Psoas muscle (tissue), 8 donors: Measurements from ENCODE around the gene CENPB. TPM values are rescaled to one million over a fixed set of nuclear protein-coding genes. Genes with fewer than 3 reads are reported as not detected.
"Not testable (repeated sequence)": the region's sequence is repeated elsewhere in the genome, so short reads cannot be mapped to it uniquely, and the experiment has no call there.

Source experiments
- ATAC-seq, 4 donors: fragments of 200-7000 bp; cut with Tn5 transposase; one replicate each; pipeline ENCODE4 v1.9.1; 2020; ENCODE audit warnings: moderate library complexity in 3 of 4, mild to moderate bottlenecking in 2 of 4
- DNase-seq, 2 donors: peaks; one replicate each; pipeline ENCODE4 v3.0.0-alpha.2; 2020
- H3K27ac ChIP-seq: fragments of 200-600 bp; one replicate; pipeline ENCODE4 v1.8.0; 2022
- H3K27me3 ChIP-seq, 3 donors: fragments of 200-600 bp in 1 of 3; one replicate each; pipeline versions ENCODE4 v1.6.1 to v1.8.0; 2013 to 2022; ENCODE audit warnings: low read length in 2 of 3, mild to moderate bottlenecking in 2 of 3, moderate library complexity in 1 of 3; ENCODE audit not compliant: insufficient read depth in 3 of 3
- H3K36me3 ChIP-seq, 2 donors: fragments of 200-600 bp in 1 of 2; one replicate each; pipeline versions ENCODE4 v1.6.1 to v1.8.0; 2013 to 2022; ENCODE audit warnings: low read depth in 1 of 2, mild to moderate bottlenecking in 1 of 2, moderate library complexity in 1 of 2; ENCODE audit not compliant: insufficient read depth in 1 of 2
- H3K4me1 ChIP-seq: fragments of 200-600 bp; one replicate; pipeline ENCODE4 v1.8.0; 2022
- H3K4me3 ChIP-seq: fragments of 200-600 bp; one replicate; pipeline ENCODE4 v1.8.0; 2022; ENCODE audit warnings: mild to moderate bottlenecking
- H3K9me3 ChIP-seq: fragments of 200-600 bp; one replicate; pipeline ENCODE4 v1.8.0; 2022
- CTCF ChIP-seq: fragments of 200-600 bp; IDR thresholded peaks from one replicate; pipeline ENCODE4 v1.8.0; 2022; ENCODE audit warnings: antibody characterized with exemption
- WGBS, 3 donors: extraction: QIAGEN DNeasy Blood & Tissue Kit; methylation state at CpG; one replicate each; pipeline versions ENCODE4 v1.1.6 to v1.1.7; 2013; 5-methylcytosine and 5-hydroxymethylcytosine counted together
- intact Hi-C, 2 donors: fragments of 100-400 bp; cut with DNase I; formaldehyde crosslinking; loops; one replicate each; pipeline versions ENCODE4 v1.11.0 to v1.14.2; 2022
- long read RNA-seq, 2 donors: library from polyadenylated mRNA; unstranded; transcript quantifications; one replicate each; pipeline ENCODE4 v2.0.0, GENCODE V29; 2021
- polyA plus RNA-seq, 3 donors: library from polyadenylated mRNA; stranded (reverse); fragments of 200-250 nt; gene quantifications; one replicate each; pipeline ENCODE4 v1.2.3, GENCODE V29; 2013
- total RNA-seq, 4 donors: library from RNA; stranded (reverse); fragmentation: NEBNext Ultra II Directional in 2 of 4; extraction: Animal tissue kit (Norgen Biotek cat#: 25700) in 2 of 4; gene quantifications; one replicate each; pipeline versions ENCODE4 v1.2.1 to v1.2.4, GENCODE V29; 2021 to 2023
- donor health status: healthy with polysubstance abuse.
- donor health status: DM: no; HTN: no; CAD: no; lungs with moderate emphysema.
- donor health status: Bipolar disorder and iron deficiency.
- donor health status: healthy.
- donor health status: DM: yes; HTN: yes; CAD: no.
- donor health status: DM: no; HTN: no; CAD: no.
- donor health status: DM: no; HTN: no; CAD: no.
- donor health status: DM: yes; HTN: yes; CAD: no.

The CENPB gene
- total RNA-seq: 100 to 1,000 TPM in 1 of 4 donors, 10 to 100 TPM in 3; 74.3 to 129 (median 97.8) TPM
- polyA plus RNA-seq: 100 to 1,000 TPM in 2 of 3 donors, 10 to 100 TPM in 1; 84.0 to 144 (median 116) TPM
- long read RNA-seq, donor 1, transcript CENPB-201 (1 exons, 2,840 nt): major isoform, 26 of 27 reads
- long read RNA-seq, donor 1, partial matches to known transcripts: 0 of 27 reads
- long read RNA-seq, donor 1, other reads (novel, unspliced or antisense): 1 of 27 reads
- long read RNA-seq, donor 2, transcript CENPB-201 (1 exons, 2,840 nt): major isoform, 33 of 33 reads
- long read RNA-seq, donor 2, partial matches to known transcripts: 0 of 33 reads
- long read RNA-seq, donor 2, other reads (novel, unspliced or antisense): 0 of 33 reads

- 4 to 9% (median 7%) methylated on average over 25 to 66 of the region's 70 CpGs for WGBS, 3 donors
- Histone ChIP-seq H3K27ac (peak within 1 kb of the TSS; percentile 82), H3K4me1 (peaks cover 29% of the 10 kb centered on the region), H3K9me3 (no peaks in the 10 kb centered on the region), H3K27me3 (no peaks in the 10 kb centered on the region), H3K4me3 (peak within 1 kb of the TSS; percentile 79), H3K36me3 (peaks cover 0 to 4% of the 10 kb centered on the region in 2 donors)
- TF ChIP-seq CTCF: peak; percentile 86
- ATAC-seq (peak; percentile 95 to 96 (median 96)), DNase-seq (peak; percentile 94)
- intact Hi-C loops: loop anchor here (1.0 to 10.0 kb wide), 6 partner anchors 34 to 301 kb away; partner anchors contain the start of genes AP5S1 (in 2 of the 2) and MAVS (in 1 of the 2)
These were observed at the start of gene CENPB for GRCh38 chr20:3786665-3787323. TSS of gene CENPB (minus strand) at chr20:3786740. CDS start at chr20:3786483, 257 bp downstream.

- H3K27ac ChIP-seq: no peak overlapping the region
- peaks cover 0 to 5% of the 10 kb centered on the region in 2 donors for H3K36me3 ChIP-seq
- intact Hi-C loops: no loop called here
- no peaks in the 10 kb centered on the region for H3K4me1 ChIP-seq
- no peak for DNase-seq
- H3K4me3 ChIP-seq: no peak overlapping the region
- no peak for ATAC-seq
- H3K27me3 ChIP-seq: no peaks in the 10 kb centered on the region
- TF ChIP-seq CTCF: no peak
- H3K9me3 ChIP-seq: no peaks in the 10 kb centered on the region
- 93 to 96% (median 94%) methylated on average over 4 of the region's 4 CpGs for WGBS, 3 donors
These were observed 49.6 kb upstream of the CENPB start for GRCh38 chr20:3836132-3836531.

GRCh38 chr20:3829891-3830290, 43.4 kb upstream of the CENPB start:
- H3K27me3 ChIP-seq, H3K27ac ChIP-seq, H3K4me3 ChIP-seq, H3K4me1 ChIP-seq, intact Hi-C loops, DNase-seq, ATAC-seq, H3K9me3 ChIP-seq: not testable (repeated sequence)
- 91 to 97% (median 96%) methylated on average over 4 to 5 of the region's 5 CpGs for WGBS, 3 donors
- H3K36me3 ChIP-seq: peaks cover 0 to 46% of the 10 kb centered on the region in 2 donors

GRCh38 chr20:3828798-3829197, 42.3 kb upstream of the CENPB start:
- Histone ChIP-seq H3K4me3 (no peak overlapping the region), H3K27me3 (no peaks in the 10 kb centered on the region), H3K36me3 (peaks cover 3 to 57% of the 10 kb centered on the region in 2 donors), H3K4me1 (no peaks in the 10 kb centered on the region), H3K9me3 (no peaks in the 10 kb centered on the region), H3K27ac (no peak overlapping the region)
- intact Hi-C loops: no loop called here
- no peak for TF ChIP-seq CTCF
- ATAC-seq (no peak), DNase-seq (no peak)
- WGBS, 3 donors: 82 to 100% (median 92%) methylated on average over 3 of the region's 3 CpGs

GRCh38 chr20:3826420-3826819, 39.9 kb upstream of the CENPB start:
- Histone ChIP-seq H3K4me1 (no peaks in the 10 kb centered on the region), H3K4me3 (no peak overlapping the region), H3K27me3 (no peaks in the 10 kb centered on the region), H3K36me3 (peaks cover 7 to 72% of the 10 kb centered on the region in 2 donors), H3K27ac (no peak overlapping the region), H3K9me3 (no peaks in the 10 kb centered on the region)
- TF ChIP-seq CTCF: no peak
- ATAC-seq: no peak
- DNase-seq: no peak
- intact Hi-C loops: no loop called here
- WGBS, 3 donors: 53 to 75% (median 56%) methylated on average over 4 of the region's 4 CpGs
